HG02588 (cell line): ENCODE results near the gene RND1.

ENCODE experiments used
- ATAC-seq: cut with Tn5 transposase; IDR thresholded peaks from one replicate; pipeline ENCODE4 v1.9.1; 2021; ENCODE audit warnings: mild to moderate bottlenecking, moderate library complexity; ENCODE audit not compliant: unreplicated experiment

The RND1 gene

GRCh38 chr12:48813465-48814261 lies 52.0 kb downstream of the RND1 start:
- no peak for ATAC-seq

DNA sequence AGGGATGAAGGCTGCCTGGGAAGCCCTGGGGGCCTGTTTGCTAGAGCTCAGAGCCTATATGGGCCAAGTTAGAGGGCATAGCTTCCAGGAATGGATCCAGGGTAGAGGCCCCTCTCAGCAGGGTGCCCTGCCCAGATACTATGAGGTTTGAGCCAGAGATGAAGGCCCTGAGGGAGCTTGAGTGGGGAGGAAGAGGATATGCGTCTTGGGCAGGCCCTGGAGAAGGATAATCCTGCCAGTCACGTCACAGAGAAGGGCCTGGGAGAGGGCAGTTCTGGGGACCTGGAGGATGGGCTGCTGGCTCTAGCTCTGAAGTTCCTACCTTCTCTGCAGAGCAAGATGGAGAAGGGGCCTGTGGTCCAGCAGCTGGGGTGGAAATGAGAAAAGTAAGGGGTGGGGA lies 53.3 kb downstream of the RND1 start:
- no peak for ATAC-seq

- ATAC-seq, result no peak
Observed at GRCh38 chr12:48811437-48812090, 54.1 kb downstream of the RND1 start.

DNA sequence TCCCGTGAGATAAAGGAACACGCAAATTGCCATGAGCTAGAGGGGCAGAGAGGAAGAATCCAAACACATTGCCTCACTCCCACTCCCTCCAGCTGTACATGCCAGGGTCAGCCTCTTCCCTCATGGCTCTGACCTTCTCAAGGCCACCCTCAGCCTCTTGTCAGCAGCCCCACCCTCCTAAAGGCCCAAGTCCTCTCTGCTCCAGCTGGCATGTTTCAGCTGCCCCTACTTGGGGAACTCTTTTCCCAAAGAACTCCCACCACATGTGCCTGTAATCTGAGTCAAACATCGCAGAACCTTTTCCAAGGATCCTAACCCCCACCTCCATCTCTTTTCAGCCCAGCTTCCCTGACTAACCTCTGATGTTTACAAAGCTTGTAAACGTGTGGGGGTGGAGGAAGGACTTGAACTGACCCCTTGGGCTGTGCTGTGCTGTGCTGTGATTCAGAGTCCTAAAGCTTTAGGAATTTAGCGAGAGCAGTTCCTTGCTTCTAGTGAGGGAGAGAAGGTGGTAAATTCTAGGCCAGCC lies 54.7 kb downstream of the RND1 start:
- no peak for ATAC-seq

DNA sequence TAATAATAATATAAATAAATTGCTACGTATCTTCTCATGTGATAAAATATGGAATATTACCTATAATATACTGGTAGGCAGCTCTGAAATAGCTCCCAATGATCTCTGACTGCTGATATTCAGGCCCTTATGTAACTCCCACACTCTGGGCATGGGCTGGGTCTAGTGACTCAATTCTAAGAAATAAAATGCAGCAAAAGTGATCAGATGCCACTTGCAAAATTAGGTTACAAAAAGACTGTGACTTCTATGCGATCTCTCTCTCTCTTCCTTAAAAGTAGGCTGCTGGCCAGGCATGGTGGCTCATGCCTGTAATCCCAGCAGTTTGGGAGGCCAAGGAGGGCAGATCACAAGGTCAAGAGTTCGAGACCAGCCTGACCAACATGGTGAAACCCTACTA lies 57.7 kb downstream of the RND1 start:
- no peak for ATAC-seq
